Measurements from ENCODE around the gene PRKG1. TPM values are rescaled to one million over a fixed set of nuclear protein-coding genes. Genes with fewer than 3 reads are reported as not detected.
A peak's percentile ranks its signal among the peaks of the same experiment; 100 is the strongest.

The PRKG1 gene
- total and polyA plus RNA-seq, 4 donors = 26.2 to 199 (median 94.1) TPM

DNA sequence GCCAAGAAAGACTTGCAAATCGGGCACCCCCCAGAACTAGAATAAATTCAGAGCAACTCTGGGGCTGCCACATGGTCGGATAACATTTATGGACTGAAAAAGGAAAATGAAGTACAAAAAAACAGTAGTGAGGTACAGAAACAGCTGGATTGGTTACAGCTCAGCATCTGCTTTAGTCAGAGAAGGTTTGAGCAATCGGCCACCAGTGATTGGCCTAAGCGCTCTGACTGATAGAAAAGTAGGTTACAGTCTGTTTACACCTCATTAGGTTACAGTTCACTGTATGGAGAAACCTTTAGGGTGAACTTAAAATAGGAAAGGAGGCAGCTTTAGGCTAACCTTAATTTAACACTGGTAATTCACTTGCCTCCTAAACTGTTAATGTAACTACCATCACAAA is 1137.8 kb downstream of the PRKG1 start:
- H3K4me1 ChIP-seq (ENCODE audit: control insufficient read depth in 1 of 2, insufficient read depth in 2 of 2, low read length in 2 of 2) = peaks cover 2 to 3% of the 10 kb centered on the region in 2 donors
- DNase-seq (no peak), ATAC-seq (ENCODE audit: low FRiP score) (no peak)
- peak overlapping the region in 1 of 2 donors; percentile 36 for H3K27ac ChIP-seq (ENCODE audit: low read depth in 1 of 2, low read length in 2 of 2)
- WGBS, 2 donors = 48 to 55% methylated on average over 4 of the region's 4 CpGs
- no peak overlapping the region for H3K4me3 ChIP-seq (ENCODE audit: low read length in 2 of 2)
- no peaks in the 10 kb centered on the region for H3K36me3 ChIP-seq (ENCODE audit: control insufficient read depth in 1 of 2, insufficient read depth in 2 of 2, low read length in 1 of 2)
- intact Hi-C loops (cut with DNase I) = loop anchor here (5.0 to 10.0 kb wide), 3 partner anchors 207 to 1210 kb away; no protein-coding TSS in a partner anchor
- no peaks in the 10 kb centered on the region for H3K27me3 ChIP-seq (ENCODE audit: control insufficient read depth in 1 of 2, insufficient read depth in 2 of 2, low read length in 1 of 2)
- no peaks in the 10 kb centered on the region for H3K9me3 ChIP-seq (ENCODE audit: control insufficient read depth, low read length)

DNA sequence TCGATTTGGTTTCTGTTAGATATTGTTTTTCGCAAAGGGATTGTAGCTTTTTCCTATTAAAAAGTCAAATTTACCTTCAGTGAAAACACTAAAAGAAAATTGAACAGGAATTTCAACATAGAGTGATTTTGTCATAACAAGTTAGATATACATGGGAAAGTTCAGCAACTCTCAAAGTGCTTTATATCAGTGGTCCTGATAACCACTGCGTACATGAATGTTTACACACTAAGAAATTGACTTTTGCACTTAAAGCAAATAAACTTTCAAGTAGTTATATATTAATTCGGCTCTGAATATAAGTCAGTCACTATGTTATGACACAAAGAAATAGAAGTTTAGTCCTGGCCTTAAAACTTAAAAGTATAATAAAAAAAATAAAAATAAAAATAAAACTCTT is 1138.5 kb downstream of the PRKG1 start:
- Histone ChIP-seq H3K4me3 (ENCODE audit: low read length in 2 of 2) (no peak overlapping the region), H3K27ac (ENCODE audit: low read depth in 1 of 2, low read length in 2 of 2) (no peak overlapping the region), H3K27me3 (ENCODE audit: control insufficient read depth in 1 of 2, insufficient read depth in 2 of 2, low read length in 1 of 2) (no peaks in the 10 kb centered on the region), H3K9me3 (ENCODE audit: control insufficient read depth, low read length) (no peaks in the 10 kb centered on the region), H3K4me1 (ENCODE audit: control insufficient read depth in 1 of 2, insufficient read depth in 2 of 2, low read length in 2 of 2) (peaks cover 2 to 3% of the 10 kb centered on the region in 2 donors), H3K36me3 (ENCODE audit: control insufficient read depth in 1 of 2, insufficient read depth in 2 of 2, low read length in 1 of 2) (no peaks in the 10 kb centered on the region)
- DNase-seq (no peak), ATAC-seq (ENCODE audit: low FRiP score) (no peak)
- intact Hi-C loops (cut with DNase I) = loop anchor here (5.0 to 10.0 kb wide), 3 partner anchors 208 to 1211 kb away; no protein-coding TSS in a partner anchor
- 20 to 31% methylated on average over 4 of the region's 4 CpGs for WGBS, 2 donors

DNA sequence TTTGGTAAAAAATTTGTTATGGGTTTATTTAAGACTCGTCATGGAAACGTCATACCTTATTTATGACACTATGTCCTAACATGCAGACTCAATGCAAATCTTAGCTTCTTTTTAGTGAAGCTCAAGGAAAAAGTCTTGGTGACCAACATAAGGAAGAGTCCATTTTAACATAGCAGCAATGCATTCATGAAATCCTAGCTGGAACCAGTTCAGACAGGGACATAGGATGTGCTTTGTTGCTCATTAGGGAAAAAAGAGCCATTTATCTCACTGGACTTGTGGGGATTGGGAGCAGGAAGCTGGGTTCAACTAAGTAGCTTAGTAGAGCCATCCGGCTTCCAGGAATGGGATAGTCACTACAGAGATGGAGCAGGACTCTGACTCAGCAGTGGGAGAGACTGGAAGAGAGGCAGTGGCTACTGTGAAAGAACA is 1139.0 kb downstream of the PRKG1 start:
- no peaks in the 10 kb centered on the region for H3K27me3 ChIP-seq (ENCODE audit: control insufficient read depth in 1 of 2, insufficient read depth in 2 of 2, low read length in 1 of 2)
- DNase-seq (no peak), ATAC-seq (ENCODE audit: low FRiP score) (peak; percentile 71)
- H3K27ac ChIP-seq (ENCODE audit: low read depth in 1 of 2, low read length in 2 of 2) = peak overlapping the region in 1 of 2 donors; percentile 17
- H3K36me3 ChIP-seq (ENCODE audit: control insufficient read depth in 1 of 2, insufficient read depth in 2 of 2, low read length in 1 of 2) = no peaks in the 10 kb centered on the region
- H3K9me3 ChIP-seq (ENCODE audit: control insufficient read depth, low read length) = no peaks in the 10 kb centered on the region
- H3K4me1 ChIP-seq (ENCODE audit: control insufficient read depth in 1 of 2, insufficient read depth in 2 of 2, low read length in 2 of 2) = peaks cover 2 to 3% of the 10 kb centered on the region in 2 donors
- no peak overlapping the region for H3K4me3 ChIP-seq (ENCODE audit: low read length in 2 of 2)
- intact Hi-C loops (cut with DNase I) = loop anchor here (5.0 to 10.0 kb wide), 3 partner anchors 209 to 1211 kb away; no protein-coding TSS in a partner anchor
- 72 to 76% methylated on average over 3 of the region's 3 CpGs for WGBS, 2 donors

DNA sequence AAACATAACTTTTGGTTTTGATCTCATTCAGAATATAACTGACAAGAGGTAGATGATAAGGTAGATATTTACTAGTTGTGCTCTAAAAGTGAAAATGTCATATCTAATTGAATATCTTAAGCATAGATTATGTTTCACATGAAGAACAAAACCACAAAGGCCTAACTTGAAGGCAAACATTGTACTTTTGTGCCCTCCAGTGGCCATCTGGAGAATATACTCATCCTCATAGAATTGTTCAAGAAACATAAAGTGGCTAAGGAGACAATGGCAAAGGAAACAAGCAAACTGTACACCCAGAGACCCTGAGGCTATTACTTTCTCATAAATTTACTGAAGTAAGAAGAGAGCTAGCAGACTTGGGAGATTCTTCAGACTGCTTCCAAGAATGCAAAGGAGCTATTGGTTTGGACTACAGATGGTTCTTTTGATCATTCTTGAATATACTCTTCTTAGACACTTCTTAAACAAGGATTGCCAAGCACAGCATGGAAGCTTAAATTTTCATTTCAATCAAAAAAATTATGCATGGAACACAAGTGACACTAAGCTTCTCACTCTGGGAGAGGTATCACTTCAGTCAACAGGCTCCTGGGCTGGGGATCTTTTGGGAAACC is 1141.6 kb downstream of the PRKG1 start:
- DNase-seq (no peak), ATAC-seq (ENCODE audit: low FRiP score) (peak; percentile 82)
- H3K4me3 ChIP-seq (ENCODE audit: low read length in 2 of 2) = no peak overlapping the region
- no peak overlapping the region for H3K27ac ChIP-seq (ENCODE audit: low read depth in 1 of 2, low read length in 2 of 2)
- H3K4me1 ChIP-seq (ENCODE audit: control insufficient read depth in 1 of 2, insufficient read depth in 2 of 2, low read length in 2 of 2) = peaks cover 2 to 3% of the 10 kb centered on the region in 2 donors
- intact Hi-C loops (cut with DNase I) = loop anchor here in 1 of 2 donors (5.0 to 10.0 kb wide), 3 partner anchors 211 to 1224 kb away; no protein-coding TSS in a partner anchor
- H3K27me3 ChIP-seq (ENCODE audit: control insufficient read depth in 1 of 2, insufficient read depth in 2 of 2, low read length in 1 of 2) = no peaks in the 10 kb centered on the region
- no peaks in the 10 kb centered on the region for H3K9me3 ChIP-seq (ENCODE audit: control insufficient read depth, low read length)
- no peaks in the 10 kb centered on the region for H3K36me3 ChIP-seq (ENCODE audit: control insufficient read depth in 1 of 2, insufficient read depth in 2 of 2, low read length in 1 of 2)

DNA sequence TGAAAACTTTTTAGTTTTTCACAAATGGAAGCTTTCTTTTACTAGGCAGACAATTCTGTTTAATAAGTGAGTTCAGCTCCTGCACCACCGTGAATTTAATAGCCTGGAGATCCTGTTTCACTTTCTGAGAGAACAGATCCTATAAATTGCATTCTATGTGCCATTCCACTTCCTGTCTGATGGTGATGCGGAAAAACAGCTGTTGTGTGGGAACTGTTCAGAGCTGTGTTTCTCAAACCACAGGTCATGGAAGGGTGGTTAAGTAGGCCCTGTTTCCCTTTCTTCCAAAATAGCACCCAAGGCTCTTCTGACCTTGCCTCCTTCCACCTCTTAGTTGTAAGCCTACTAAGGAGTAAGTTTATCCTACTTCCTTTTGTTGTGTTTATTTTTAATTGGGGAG is 1142.6 kb downstream of the PRKG1 start:
- H3K36me3 ChIP-seq (ENCODE audit: control insufficient read depth in 1 of 2, insufficient read depth in 2 of 2, low read length in 1 of 2) = no peaks in the 10 kb centered on the region
- peaks cover 2 to 3% of the 10 kb centered on the region in 2 donors for H3K4me1 ChIP-seq (ENCODE audit: control insufficient read depth in 1 of 2, insufficient read depth in 2 of 2, low read length in 2 of 2)
- peak overlapping the region in 1 of 2 donors; percentile 57 for H3K27ac ChIP-seq (ENCODE audit: low read depth in 1 of 2, low read length in 2 of 2)
- 44% methylated on average over 2 of the region's 2 CpGs for WGBS, 2 donors
- ATAC-seq (ENCODE audit: low FRiP score) = no peak
- H3K27me3 ChIP-seq (ENCODE audit: control insufficient read depth in 1 of 2, insufficient read depth in 2 of 2, low read length in 1 of 2) = no peaks in the 10 kb centered on the region
- intact Hi-C loops (cut with DNase I) = loop anchor here in 1 of 2 donors (5.0 to 10.0 kb wide), 3 partner anchors 212 to 1225 kb away; no protein-coding TSS in a partner anchor
- DNase-seq = no peak
- no peaks in the 10 kb centered on the region for H3K9me3 ChIP-seq (ENCODE audit: control insufficient read depth, low read length)
- H3K4me3 ChIP-seq (ENCODE audit: low read length in 2 of 2) = no peak overlapping the region

DNA sequence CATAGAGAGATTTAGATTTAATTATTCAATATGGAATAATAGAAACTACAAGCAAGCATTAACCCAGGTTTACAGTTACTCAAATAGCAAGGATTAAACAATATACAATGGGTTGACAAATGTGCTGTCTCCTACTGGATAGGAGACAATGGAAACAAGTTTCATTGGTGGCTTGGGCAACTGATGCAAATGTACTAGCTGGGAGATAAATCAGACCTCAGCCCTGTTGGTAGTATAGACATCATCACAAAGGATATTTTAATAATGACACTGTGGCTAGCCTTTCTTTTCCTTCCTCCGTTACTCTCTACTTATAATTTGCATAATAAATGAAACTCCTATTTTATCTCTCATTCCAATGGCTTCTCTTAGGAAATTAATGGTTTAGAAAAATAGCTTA is 1143.2 kb downstream of the PRKG1 start:
- no peaks in the 10 kb centered on the region for H3K9me3 ChIP-seq (ENCODE audit: control insufficient read depth, low read length)
- 94 to 96% methylated on average over 1 of the region's 1 CpG for WGBS, 2 donors
- no peaks in the 10 kb centered on the region for H3K27me3 ChIP-seq (ENCODE audit: control insufficient read depth in 1 of 2, insufficient read depth in 2 of 2, low read length in 1 of 2)
- ATAC-seq (ENCODE audit: low FRiP score) (no peak), DNase-seq (no peak)
- H3K4me3 ChIP-seq (ENCODE audit: low read length in 2 of 2) = no peak overlapping the region
- peaks cover 0 to 2% of the 10 kb centered on the region in 2 donors for H3K36me3 ChIP-seq (ENCODE audit: control insufficient read depth in 1 of 2, insufficient read depth in 2 of 2, low read length in 1 of 2)
- intact Hi-C loops (cut with DNase I) = loop anchor here in 1 of 2 donors (5.0 to 10.0 kb wide), 3 partner anchors 213 to 1225 kb away; no protein-coding TSS in a partner anchor
- H3K4me1 ChIP-seq (ENCODE audit: control insufficient read depth in 1 of 2, insufficient read depth in 2 of 2, low read length in 2 of 2) = peaks cover 0 to 2% of the 10 kb centered on the region in 2 donors
- no peak overlapping the region for H3K27ac ChIP-seq (ENCODE audit: low read depth in 1 of 2, low read length in 2 of 2)

DNA sequence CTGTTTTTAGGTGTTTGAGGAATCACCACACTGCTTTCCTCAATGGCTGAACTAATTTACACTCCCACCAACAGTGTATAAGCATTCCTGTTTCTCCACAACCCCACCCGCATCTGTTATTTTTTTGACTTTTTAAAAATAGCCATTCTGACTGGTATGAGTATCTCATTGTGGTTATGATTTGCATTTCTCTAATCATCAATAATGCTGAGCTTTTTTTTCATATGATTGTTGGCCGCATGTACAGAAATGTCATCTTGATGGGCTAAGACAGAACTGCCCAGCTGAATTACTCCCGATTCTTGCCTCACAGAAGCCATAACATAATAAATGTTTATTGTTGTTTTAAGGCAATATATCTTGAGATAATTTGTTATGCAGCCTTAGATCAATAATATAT is 1146.7 kb downstream of the PRKG1 start:
- H3K9me3 ChIP-seq (ENCODE audit: control insufficient read depth, low read length) = no peaks in the 10 kb centered on the region
- no peak overlapping the region for H3K4me3 ChIP-seq (ENCODE audit: low read length in 2 of 2)
- no peaks in the 10 kb centered on the region for H3K4me1 ChIP-seq (ENCODE audit: control insufficient read depth in 1 of 2, insufficient read depth in 2 of 2, low read length in 2 of 2)
- peaks cover 0 to 2% of the 10 kb centered on the region in 2 donors for H3K36me3 ChIP-seq (ENCODE audit: control insufficient read depth in 1 of 2, insufficient read depth in 2 of 2, low read length in 1 of 2)
- no peaks in the 10 kb centered on the region for H3K27me3 ChIP-seq (ENCODE audit: control insufficient read depth in 1 of 2, insufficient read depth in 2 of 2, low read length in 1 of 2)
- no peak for ATAC-seq (ENCODE audit: low FRiP score)
- 94 to 95% methylated on average over 3 of the region's 3 CpGs for WGBS, 2 donors
- no peak for DNase-seq
- no peak overlapping the region for H3K27ac ChIP-seq (ENCODE audit: low read depth in 1 of 2, low read length in 2 of 2)
- intact Hi-C loops (cut with DNase I) = no loop called here

DNA sequence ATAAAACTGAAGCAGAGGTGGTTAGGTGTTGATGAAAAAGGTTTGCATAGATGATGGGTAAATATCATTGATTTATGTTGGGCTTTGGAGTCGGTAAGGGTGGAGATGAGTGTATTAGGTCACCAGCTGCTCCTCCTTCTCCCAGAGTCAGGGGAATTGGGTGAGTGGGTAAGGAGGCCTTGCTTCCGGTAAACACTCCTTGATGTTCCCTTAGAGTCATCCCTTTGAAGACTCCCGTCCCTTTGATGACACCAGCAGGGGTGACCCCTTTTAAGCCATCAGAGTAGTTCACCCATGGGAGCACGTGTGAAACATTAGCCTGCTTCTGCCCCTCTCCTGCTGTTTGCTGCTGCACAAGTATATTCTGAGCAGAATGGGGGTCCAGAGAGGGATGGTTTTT is 1147.6 kb downstream of the PRKG1 start:
- intact Hi-C loops (cut with DNase I) = no loop called here
- Histone ChIP-seq H3K27ac (ENCODE audit: low read depth in 1 of 2, low read length in 2 of 2) (no peak overlapping the region), H3K27me3 (ENCODE audit: control insufficient read depth in 1 of 2, insufficient read depth in 2 of 2, low read length in 1 of 2) (no peaks in the 10 kb centered on the region), H3K9me3 (ENCODE audit: control insufficient read depth, low read length) (no peaks in the 10 kb centered on the region), H3K4me3 (ENCODE audit: low read length in 2 of 2) (no peak overlapping the region), H3K36me3 (ENCODE audit: control insufficient read depth in 1 of 2, insufficient read depth in 2 of 2, low read length in 1 of 2) (peaks cover 0 to 2% of the 10 kb centered on the region in 2 donors), H3K4me1 (ENCODE audit: control insufficient read depth in 1 of 2, insufficient read depth in 2 of 2, low read length in 2 of 2) (no peaks in the 10 kb centered on the region)
- WGBS, 2 donors = 84 to 87% methylated on average over 4 of the region's 4 CpGs
- DNase-seq (no peak), ATAC-seq (ENCODE audit: low FRiP score) (no peak)
